Fibroblast of lung (primary cell): ENCODE results near the gene GABBR2.

ENCODE experiments used
- EZH2 ChIP-seq: IDR thresholded peaks from 2 replicates; pipeline ENCODE4 v1.5.1; 2012; ENCODE audit warnings: low read length, control low read depth, mild to moderate bottlenecking; ENCODE audit errors: missing control alignments
- TF ChIP-seq, protein P1 (sequence below), 2 donors: IDR thresholded peaks in 1 of 2; conservative IDR thresholded peaks in 1 of 2; 1 replicate in 1 of 2; 2 replicates in 1 of 2; pipeline ENCODE4 v1.5.1; 2011 to 2012; ENCODE audit warnings: low read length in 2 of 2, control low read depth in 1 of 2, inconsistent platforms in 1 of 2, low read depth in 1 of 2, mild to moderate bottlenecking in 1 of 2

DNA sequence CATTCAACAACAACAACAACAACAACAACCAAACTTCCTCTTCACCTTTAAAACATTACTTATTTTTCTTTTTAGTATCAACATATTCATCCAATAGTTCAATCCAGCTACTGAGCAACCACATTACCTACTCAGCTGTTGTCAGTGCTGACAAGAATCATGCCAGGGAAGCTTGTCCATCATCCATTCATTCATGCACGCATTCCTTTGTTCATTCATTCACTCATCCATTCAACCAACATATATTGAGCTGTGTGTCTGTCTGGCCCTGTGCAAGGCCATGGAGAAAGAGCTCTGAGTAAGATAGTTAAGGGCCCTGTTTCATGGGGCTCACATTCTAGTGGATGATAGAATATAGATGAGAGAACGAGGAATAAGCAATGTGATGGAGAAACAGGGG lies 373.1 kb downstream of the GABBR2 start:
- TF ChIP-seq EZH2, result no peak
- TF ChIP-seq, protein P1, sequence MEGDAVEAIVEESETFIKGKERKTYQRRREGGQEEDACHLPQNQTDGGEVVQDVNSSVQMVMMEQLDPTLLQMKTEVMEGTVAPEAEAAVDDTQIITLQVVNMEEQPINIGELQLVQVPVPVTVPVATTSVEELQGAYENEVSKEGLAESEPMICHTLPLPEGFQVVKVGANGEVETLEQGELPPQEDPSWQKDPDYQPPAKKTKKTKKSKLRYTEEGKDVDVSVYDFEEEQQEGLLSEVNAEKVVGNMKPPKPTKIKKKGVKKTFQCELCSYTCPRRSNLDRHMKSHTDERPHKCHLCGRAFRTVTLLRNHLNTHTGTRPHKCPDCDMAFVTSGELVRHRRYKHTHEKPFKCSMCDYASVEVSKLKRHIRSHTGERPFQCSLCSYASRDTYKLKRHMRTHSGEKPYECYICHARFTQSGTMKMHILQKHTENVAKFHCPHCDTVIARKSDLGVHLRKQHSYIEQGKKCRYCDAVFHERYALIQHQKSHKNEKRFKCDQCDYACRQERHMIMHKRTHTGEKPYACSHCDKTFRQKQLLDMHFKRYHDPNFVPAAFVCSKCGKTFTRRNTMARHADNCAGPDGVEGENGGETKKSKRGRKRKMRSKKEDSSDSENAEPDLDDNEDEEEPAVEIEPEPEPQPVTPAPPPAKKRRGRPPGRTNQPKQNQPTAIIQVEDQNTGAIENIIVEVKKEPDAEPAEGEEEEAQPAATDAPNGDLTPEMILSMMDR (conservative IDR thresholded peaks at IDR 0.05 in 1 of 2, IDR thresholded peaks at IDR 0.05 in 1 of 2; ENCODE audit: low read depth in 1 of 2, low read length in 2 of 2), result no peak
